IMR-90 (cell line): Measurements from ENCODE around the gene CCND1.
A peak's percentile ranks its signal among the peaks of the same experiment; 100 is the strongest.

Experiments used
- NFE2L2 ChIP-seq: fragments of 150-350 bp; IDR thresholded peaks from 2 replicates; pipeline ENCODE4 v1.6.1; 2016; ENCODE audit warnings: low read depth, mild to moderate bottlenecking, low read length
- RFX5 ChIP-seq: IDR thresholded peaks from 2 replicates; pipeline ENCODE4 v1.8.0; 2012; ENCODE audit warnings: low read depth, mild to moderate bottlenecking, low read length, moderate library complexity
- TF ChIP-seq, protein P1 (sequence below): conservative IDR thresholded peaks from 2 replicates; pipeline ENCODE4 v1.5.1; 2012; ENCODE audit warnings: mild to moderate bottlenecking, low read depth, low read length, improper control_type of control experiment

DNA sequence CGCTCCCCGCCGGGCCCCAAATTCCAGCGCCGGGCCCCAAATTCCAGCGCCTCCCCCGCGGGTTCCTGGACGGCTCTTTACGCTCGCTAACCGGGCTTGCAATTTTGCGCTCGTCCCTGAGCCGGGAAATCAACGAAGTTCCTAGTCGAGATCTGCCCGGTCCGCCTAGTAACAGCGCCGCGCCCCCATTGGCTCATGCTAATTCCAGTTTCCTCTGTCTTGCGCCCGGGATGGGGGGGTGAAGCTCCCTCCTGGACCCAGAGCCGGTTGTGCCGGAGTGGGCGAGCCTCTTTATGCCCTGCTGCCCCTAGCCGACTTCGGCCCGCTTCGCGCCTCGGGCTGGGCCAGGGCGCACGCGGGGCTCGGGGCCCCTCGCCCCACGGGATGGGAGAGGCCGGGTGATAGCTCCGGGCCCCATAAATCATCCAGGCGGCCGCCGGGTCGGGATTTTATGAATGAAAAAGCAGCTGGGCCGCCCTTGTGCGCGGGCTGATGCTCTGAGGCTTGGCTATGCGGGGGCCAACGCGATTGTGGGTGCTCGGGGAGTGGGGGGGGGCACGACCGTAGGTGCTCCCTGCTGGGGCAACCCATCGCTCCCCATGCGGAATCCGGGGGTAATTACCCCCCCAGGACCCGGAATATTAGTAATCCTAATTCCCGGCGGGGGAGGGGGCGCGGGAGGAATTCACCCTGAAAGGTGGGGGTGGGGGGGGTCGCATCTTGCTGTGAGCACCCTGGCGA, 1.8 kb upstream of the CCND1 start:
- TF ChIP-seq, protein P1, sequence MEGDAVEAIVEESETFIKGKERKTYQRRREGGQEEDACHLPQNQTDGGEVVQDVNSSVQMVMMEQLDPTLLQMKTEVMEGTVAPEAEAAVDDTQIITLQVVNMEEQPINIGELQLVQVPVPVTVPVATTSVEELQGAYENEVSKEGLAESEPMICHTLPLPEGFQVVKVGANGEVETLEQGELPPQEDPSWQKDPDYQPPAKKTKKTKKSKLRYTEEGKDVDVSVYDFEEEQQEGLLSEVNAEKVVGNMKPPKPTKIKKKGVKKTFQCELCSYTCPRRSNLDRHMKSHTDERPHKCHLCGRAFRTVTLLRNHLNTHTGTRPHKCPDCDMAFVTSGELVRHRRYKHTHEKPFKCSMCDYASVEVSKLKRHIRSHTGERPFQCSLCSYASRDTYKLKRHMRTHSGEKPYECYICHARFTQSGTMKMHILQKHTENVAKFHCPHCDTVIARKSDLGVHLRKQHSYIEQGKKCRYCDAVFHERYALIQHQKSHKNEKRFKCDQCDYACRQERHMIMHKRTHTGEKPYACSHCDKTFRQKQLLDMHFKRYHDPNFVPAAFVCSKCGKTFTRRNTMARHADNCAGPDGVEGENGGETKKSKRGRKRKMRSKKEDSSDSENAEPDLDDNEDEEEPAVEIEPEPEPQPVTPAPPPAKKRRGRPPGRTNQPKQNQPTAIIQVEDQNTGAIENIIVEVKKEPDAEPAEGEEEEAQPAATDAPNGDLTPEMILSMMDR = no peak
- TF ChIP-seq RFX5 (peak; percentile 97), NFE2L2 (no peak)
